Fibroblast of lung (primary cell): ENCODE measurements around the gene COL8A1.

Experiments
- CTCF ChIP-seq, 2 donors: IDR thresholded peaks in 1 of 2; conservative IDR thresholded peaks in 1 of 2; 1 replicate in 1 of 2; 2 replicates in 1 of 2; pipeline ENCODE4 v1.5.1; 2011 to 2012; ENCODE audit warnings: low read length in 2 of 2, control low read depth in 1 of 2, inconsistent platforms in 1 of 2, low read depth in 1 of 2, mild to moderate bottlenecking in 1 of 2
- EZH2 ChIP-seq: IDR thresholded peaks from 2 replicates; pipeline ENCODE4 v1.5.1; 2012; ENCODE audit warnings: low read length, control low read depth, mild to moderate bottlenecking; ENCODE audit errors: missing control alignments

GRCh38 chr3:99794485-99794884 is 156.1 kb downstream of the COL8A1 start:
- TF ChIP-seq CTCF (conservative IDR thresholded peaks at IDR 0.05 in 1 of 2, IDR thresholded peaks at IDR 0.05 in 1 of 2; ENCODE audit: low read depth in 1 of 2, low read length in 2 of 2) = no peak
- TF ChIP-seq EZH2 = no peak
